ENCODE measurements around the gene TMEM242. TPM values are rescaled to one million over a fixed set of nuclear protein-coding genes. Genes with fewer than 3 reads are reported as not detected.

The TMEM242 gene
- total and polyA plus RNA-seq, 2 of the 8 experiments (the other 6 are each of a cell fraction or from before 2014, with no cell fraction given), result 2.4 to 9.0 TPM

- Histone ChIP-seq H4K91ac (replicated peaks; ENCODE audit: insufficient read length, low read length) (no peak overlapping the region), H3K27ac (ENCODE audit: low read depth, low read length) (no peak overlapping the region), H3K9ac (replicated peaks in 1 of 4; ENCODE audit: extremely low read depth in 1 of 4, low read depth in 3 of 4, low read length in 3 of 4) (no peak overlapping the region), H3K27me3 (replicated peaks in 1 of 4; ENCODE audit: control insufficient read depth in 3 of 4, extremely low read depth in 1 of 4, insufficient read depth in 3 of 4, low read length in 3 of 4) (no peaks in the 10 kb centered on the region; a peak in 3 of 7 replicates), H3K4me1 (replicated peaks in 1 of 4; ENCODE audit: control insufficient read depth in 3 of 4, insufficient read depth in 4 of 4, low read length in 3 of 4) (no peaks in the 10 kb centered on the region), H3K14ac (ENCODE audit: insufficient read length) (no peak overlapping the region), H2BK12ac (ENCODE audit: low read depth, low read length) (no peak overlapping the region), H2AFZ (ENCODE audit: low read length) (no peak overlapping the region), H3K4me2 (ENCODE audit: insufficient read depth in 1 of 2, low read depth in 2 of 2, low read length in 2 of 2) (no peak overlapping the region), H4K20me1 (replicated peaks in 1 of 2; ENCODE audit: control insufficient read depth in 1 of 2, insufficient read depth in 2 of 2, low read length in 2 of 2) (no peaks in the 10 kb centered on the region), H3K79me2 (ENCODE audit: control insufficient read depth in 1 of 2, insufficient read depth in 2 of 2, low read length in 2 of 2) (no peaks in the 10 kb centered on the region), H3K9me3 (ENCODE audit: insufficient read depth in 2 of 2, low read depth in 1 of 2, low read length in 1 of 2) (no peaks in the 10 kb centered on the region), H3K23ac (ENCODE audit: insufficient read length) (no peak overlapping the region), H4K5ac (ENCODE audit: insufficient read length, low read depth, low read length) (no peak overlapping the region), H3K4me3 (ENCODE audit: extremely low read depth in 1 of 4, insufficient read depth in 2 of 4, low read depth in 3 of 4, low read length in 4 of 4) (no peak overlapping the region), H3K56ac (replicated peaks; ENCODE audit: insufficient read length, low read depth, low read length) (no peak overlapping the region), H2AK5ac (ENCODE audit: low read depth, low read length) (no peak overlapping the region), H2BK15ac (ENCODE audit: low read length) (no peak overlapping the region), H2BK20ac (ENCODE audit: low read length) (no peak overlapping the region), H3K4ac (replicated peaks; ENCODE audit: insufficient read length, low read depth, low read length) (no peak overlapping the region), H3K36me3 (ENCODE audit: control insufficient read depth in 2 of 4, insufficient read depth in 4 of 4, low read length in 3 of 4) (no peaks in the 10 kb centered on the region), H3K23me2 (ENCODE audit: low read depth, low read length) (no peaks in the 10 kb centered on the region), H3K79me1 (ENCODE audit: low read depth, low read length) (no peaks in the 10 kb centered on the region), H4K8ac (ENCODE audit: extremely low read depth, insufficient read depth, low read length) (no peak overlapping the region), H2BK5ac (ENCODE audit: low read depth, low read length) (no peak overlapping the region), H2BK120ac (replicated peaks; ENCODE audit: low read depth, low read length) (no peak overlapping the region), H3K18ac (ENCODE audit: extremely low read depth, low read length) (no peak overlapping the region)
- ChIA-PET POLR2A (ENCODE audit: partially characterized antibody) (interaction anchor here (0.9 to 4.9 kb wide), 2 partner anchors 7 to 10 kb away, joined by 3 to 29 read pairs; partner anchors contain the start of gene TMEM242), CTCF (ENCODE audit: partially characterized antibody) (interaction anchor here (1.3 kb wide), 1 partner anchor 98 kb away, joined by 3 read pairs; no protein-coding TSS in a partner anchor)
- DNase-seq (ENCODE audit: low read depth in 1 of 2, low spot score in 2 of 2) (no peak), FAIRE-seq (no peak)
- WGBS, 2 experiments (ENCODE audit: extremely low coverage in 1 of 2, insufficient coverage in 1 of 2, insufficient read length in 1 of 2, insufficient replicate concordance in 2 of 2, low coverage in 1 of 2, low lambda C conversion rate in 2 of 2, missing lambda C conversion rate in 1 of 2), result 96% methylated on average over 2 of the region's 2 CpGs; no CpG with 5 or more reads in 1 of the 2 experiments
- TF ChIP-seq GABPA (IDR thresholded peaks at IDR 0.05; ENCODE audit: borderline replicate concordance, insufficient read depth, low read length) (no peak), SIN3A (conservative IDR thresholded peaks at IDR 0.05 in 1 of 2, IDR thresholded peaks at IDR 0.05 in 1 of 2; ENCODE audit: low read depth in 1 of 2, low read length in 2 of 2) (no peak), CREB1 (IDR thresholded peaks at IDR 0.05) (no peak), HDAC6 (IDR thresholded peaks at IDR 0.05; ENCODE audit: low read depth, low read length) (no peak), KDM4A (IDR thresholded peaks at IDR 0.05; ENCODE audit: low read depth, low read length, severe bottlenecking) (no peak), ASH2L (IDR thresholded peaks at IDR 0.05; ENCODE audit: low read length) (no peak), TBP (IDR thresholded peaks at IDR 0.05; ENCODE audit: low read depth, low read length) (no peak), SUZ12 (IDR thresholded peaks at IDR 0.05; ENCODE audit: low read length) (no peak), EP300 (IDR thresholded peaks at IDR 0.05; ENCODE audit: borderline replicate concordance in 1 of 2, low read depth in 2 of 2, low read length in 2 of 2) (no peak), GTF2F1 (IDR thresholded peaks at IDR 0.05; ENCODE audit: borderline replicate concordance, low read depth, low read length) (no peak), CEBPB (IDR thresholded peaks at IDR 0.05; ENCODE audit: low read depth, low read length) (no peak), SP1 (IDR thresholded peaks at IDR 0.05; ENCODE audit: low read depth, low read length) (no peak), RXRA (IDR thresholded peaks at IDR 0.05; ENCODE audit: insufficient read depth, low read depth, low read length) (no peak), EZH2 (IDR thresholded peaks at IDR 0.05; ENCODE audit: low read depth, low read length, severe bottlenecking) (no peak)
These were observed 7.5 kb upstream of the TMEM242 start for GRCh38 chr6:157330831-157331230.

All from H1 (cell line).